Kidney epithelial cell (primary cell): Measurements from ENCODE around the gene MCCC2. TPM values are rescaled to one million over a fixed set of nuclear protein-coding genes. Genes with fewer than 3 reads are reported as not detected.

Experiments used
- DNase-seq: peaks from one replicate; pipeline ENCODE4 v3.0.0-alpha.2; 2010; ENCODE audit warnings: low read depth
- H3K27me3 ChIP-seq: 2 replicates; pipeline ENCODE4 v1.6.0; 2011; ENCODE audit warnings: low read length; ENCODE audit not compliant: control insufficient read depth, insufficient read depth
- H3K36me3 ChIP-seq: 2 replicates; pipeline ENCODE4 v1.5.1; 2011; ENCODE audit warnings: low read length; ENCODE audit not compliant: control insufficient read depth, insufficient read depth
- H3K4me3 ChIP-seq: 2 replicates; pipeline ENCODE4 v1.5.1; 2011; ENCODE audit warnings: low read depth, mild to moderate bottlenecking, control low read depth, low read length
- total RNA-seq: library from RNA; depleted of rRNA; stranded (reverse); fragments of >200 nt; gene quantifications from 2 replicates; pipeline ENCODE4 v1.2.3, GENCODE V29; 2015
- TF ChIP-seq, protein P1 (sequence below): IDR thresholded peaks from 2 replicates; pipeline ENCODE4 v1.5.1; 2011; ENCODE audit warnings: mild to moderate bottlenecking, moderate library complexity, low read length, control low read depth, inconsistent platforms; ENCODE audit not compliant: insufficient read depth, poor library complexity, severe bottlenecking

MCCC2 gene
- total RNA-seq, 1 donor from 2014 or later: 44.1 TPM

DNA sequence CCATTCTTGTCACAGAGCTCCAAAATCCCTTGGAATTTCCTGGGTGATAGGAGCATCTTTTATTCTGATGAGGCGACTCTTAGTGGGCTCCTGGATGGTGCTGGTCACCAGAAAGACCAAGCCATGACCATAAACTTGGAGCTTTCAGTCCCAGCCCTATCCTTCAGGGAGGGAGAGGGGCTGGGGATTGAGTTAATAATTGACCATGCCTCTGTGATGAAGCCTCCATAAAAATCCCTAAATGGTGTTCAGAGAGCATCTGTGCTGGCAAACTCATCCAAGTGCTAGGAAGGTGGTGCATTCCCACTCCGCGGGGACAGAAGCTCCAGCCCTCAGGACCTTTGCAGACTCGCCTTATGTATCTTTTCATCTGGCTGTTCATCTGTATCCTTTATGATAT is 28.7 kb downstream of the MCCC2 start:
- H3K4me3 ChIP-seq: no peak overlapping the region
- TF ChIP-seq, protein P1, sequence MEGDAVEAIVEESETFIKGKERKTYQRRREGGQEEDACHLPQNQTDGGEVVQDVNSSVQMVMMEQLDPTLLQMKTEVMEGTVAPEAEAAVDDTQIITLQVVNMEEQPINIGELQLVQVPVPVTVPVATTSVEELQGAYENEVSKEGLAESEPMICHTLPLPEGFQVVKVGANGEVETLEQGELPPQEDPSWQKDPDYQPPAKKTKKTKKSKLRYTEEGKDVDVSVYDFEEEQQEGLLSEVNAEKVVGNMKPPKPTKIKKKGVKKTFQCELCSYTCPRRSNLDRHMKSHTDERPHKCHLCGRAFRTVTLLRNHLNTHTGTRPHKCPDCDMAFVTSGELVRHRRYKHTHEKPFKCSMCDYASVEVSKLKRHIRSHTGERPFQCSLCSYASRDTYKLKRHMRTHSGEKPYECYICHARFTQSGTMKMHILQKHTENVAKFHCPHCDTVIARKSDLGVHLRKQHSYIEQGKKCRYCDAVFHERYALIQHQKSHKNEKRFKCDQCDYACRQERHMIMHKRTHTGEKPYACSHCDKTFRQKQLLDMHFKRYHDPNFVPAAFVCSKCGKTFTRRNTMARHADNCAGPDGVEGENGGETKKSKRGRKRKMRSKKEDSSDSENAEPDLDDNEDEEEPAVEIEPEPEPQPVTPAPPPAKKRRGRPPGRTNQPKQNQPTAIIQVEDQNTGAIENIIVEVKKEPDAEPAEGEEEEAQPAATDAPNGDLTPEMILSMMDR: no peak
- H3K27me3 ChIP-seq: no peaks in the 10 kb centered on the region
- no peak for DNase-seq
- H3K36me3 ChIP-seq: no peaks in the 10 kb centered on the region

- H3K36me3 ChIP-seq: no peaks in the 10 kb centered on the region
These were observed 33.5 kb downstream of the MCCC2 start for GRCh38 chr5:71620630-71621029.

DNA sequence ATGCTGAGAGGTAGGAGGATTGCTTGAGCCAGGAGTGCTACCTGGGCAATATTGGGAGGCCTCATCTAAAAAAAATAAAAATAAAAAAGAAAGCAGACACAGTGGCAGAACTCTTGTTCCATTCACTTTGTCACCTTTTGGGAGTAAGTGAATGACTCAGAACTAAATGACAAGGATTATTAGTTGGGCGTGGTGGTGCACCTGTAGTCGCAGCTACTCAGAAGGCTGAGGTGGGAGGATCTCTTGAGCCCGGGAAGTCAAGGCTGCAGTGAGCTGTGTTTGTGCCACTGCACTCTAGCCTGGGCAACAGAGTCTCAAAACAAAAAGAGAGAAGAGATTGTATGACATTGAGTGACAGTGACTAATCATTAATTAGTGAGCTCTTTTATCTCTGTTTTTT is 34.1 kb downstream of the MCCC2 start:
- no peak for DNase-seq
- H3K36me3 ChIP-seq: no peaks in the 10 kb centered on the region
- H3K27me3 ChIP-seq: no peaks in the 10 kb centered on the region
- H3K4me3 ChIP-seq: no peak overlapping the region
- TF ChIP-seq, protein P1: no peak

More at GRCh38 chr5:71620630-71621029, 33.5 kb downstream of the MCCC2 start:
- H3K27me3 ChIP-seq: no peaks in the 10 kb centered on the region
- DNase-seq: no peak
- no peak overlapping the region for H3K4me3 ChIP-seq
- TF ChIP-seq, protein P1: no peak

- Histone ChIP-seq H3K27me3 (no peaks in the 10 kb centered on the region), H3K4me3 (no peak overlapping the region)
- TF ChIP-seq, protein P1: no peak
These were observed 34.6 kb downstream of the MCCC2 start for GRCh38 chr5:71621741-71622140.

DNA sequence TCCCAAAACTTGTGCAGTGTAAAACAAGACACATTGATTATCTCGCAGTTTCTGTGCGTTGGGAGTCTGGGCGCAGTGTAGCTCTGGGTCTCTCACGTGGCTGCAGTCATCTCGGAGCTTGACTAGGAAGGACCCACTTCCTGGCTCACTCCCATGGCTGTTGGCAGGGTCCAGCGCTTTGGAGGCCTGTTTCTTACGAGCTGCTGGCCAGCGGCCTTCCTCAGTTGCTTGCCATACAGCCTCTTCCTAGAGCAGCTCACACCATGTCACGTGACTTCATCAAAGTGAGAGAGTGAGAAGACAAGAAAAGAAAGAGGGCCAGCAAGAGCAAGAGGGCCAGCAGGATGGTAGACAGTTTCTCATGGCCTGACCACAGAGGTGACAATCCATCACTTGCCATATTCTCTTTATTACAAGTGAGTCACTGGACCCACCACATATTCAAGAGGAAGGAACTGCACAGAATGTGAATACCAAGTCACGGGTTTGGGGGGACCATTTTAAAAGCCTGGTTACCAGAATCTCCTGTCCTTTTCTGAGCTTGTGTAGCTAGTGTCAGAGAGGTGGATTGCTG is 36.2 kb downstream of the MCCC2 start:
- TF ChIP-seq, protein P1: no peak
- H3K4me3 ChIP-seq: no peak overlapping the region
- no peaks in the 10 kb centered on the region for H3K27me3 ChIP-seq
- DNase-seq: no peak
- H3K36me3 ChIP-seq: no peaks in the 10 kb centered on the region

More at GRCh38 chr5:71621741-71622140, 34.6 kb downstream of the MCCC2 start:
- no peak for DNase-seq
- H3K36me3 ChIP-seq: no peaks in the 10 kb centered on the region

DNA sequence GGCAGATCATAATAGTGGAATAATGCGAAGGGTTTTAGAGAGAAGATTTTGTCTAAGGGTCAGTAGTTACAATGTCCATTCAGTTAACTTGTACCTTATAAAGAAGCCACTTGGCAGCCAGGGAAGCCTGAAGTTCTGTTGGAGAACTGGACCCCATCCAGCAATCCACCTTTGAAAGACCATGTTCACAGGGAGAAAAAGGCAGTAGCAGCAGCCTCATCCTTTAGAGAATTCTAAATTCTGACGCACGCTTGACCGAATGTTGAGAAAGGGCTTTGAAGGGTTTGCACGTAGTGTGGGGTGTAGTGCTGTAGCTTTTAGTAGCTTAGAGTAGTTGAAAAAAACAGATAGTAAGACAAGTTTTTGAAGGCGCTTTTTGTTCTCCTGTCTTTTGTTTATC is 42.8 kb downstream of the MCCC2 start:
- TF ChIP-seq, protein P1: no peak
- Histone ChIP-seq H3K36me3 (no peaks in the 10 kb centered on the region), H3K27me3 (no peaks in the 10 kb centered on the region), H3K4me3 (no peak overlapping the region)
- no peak for DNase-seq
